Activated CD8-positive, alpha-beta memory T cell treated with anti-CD3 and anti-CD28 coated beads, Interleukin-2, amount 10 ng/mL, durations not matched to agents 7 days and 5 days (primary cell): Measurements from ENCODE around the gene RNF2. TPM values are rescaled to one million over a fixed set of nuclear protein-coding genes. Genes with fewer than 3 reads are reported as not detected.

Source experiments
- ATAC-seq: fragments of 150-1000 bp; cut with Tn5 transposase; one replicate; pipeline ENCODE4 v1.10.0; 2021; ENCODE audit warnings: moderate library complexity
- CTCF ChIA-PET: fragments of 350-600 bp; sonication (Branson Sonifier 250); formaldehyde crosslinking; loops from one replicate; lab custom pipeline; 2021; ENCODE audit warnings: antibody characterized with exemption; lab: Charles Lee
- DNase-seq: peaks from one replicate; pipeline ENCODE4 v3.0.0-alpha.2; 2020
- H3K27ac Mint-ChIP-seq: one replicate; pipeline ENCODE4 v1.8.0; 2021; ENCODE audit warnings: mild to moderate bottlenecking, mixed read lengths
- H3K27me3 Mint-ChIP-seq: one replicate; pipeline ENCODE4 v1.8.0; 2021; ENCODE audit warnings: mixed read lengths
- H3K36me3 Mint-ChIP-seq: one replicate; pipeline ENCODE4 v1.8.0; 2021; ENCODE audit warnings: mild to moderate bottlenecking, mixed read lengths
- H3K4me1 Mint-ChIP-seq: one replicate; pipeline ENCODE4 v1.8.0; 2021; ENCODE audit warnings: mixed read lengths
- H3K4me3 Mint-ChIP-seq: one replicate; pipeline ENCODE4 v1.8.0; 2021; ENCODE audit warnings: mild to moderate bottlenecking, moderate library complexity, mixed read lengths
- H3K9me3 Mint-ChIP-seq: one replicate; pipeline ENCODE4 v1.8.0; 2022; ENCODE audit warnings: low read depth, mixed read lengths
- total RNA-seq, 2 experiments: library from RNA; stranded (reverse); gene quantifications; one replicate each; pipeline ENCODE4 v1.2.3, GENCODE V29; 2021

The RNF2 gene
- total RNA-seq, 2 experiments from 2014 or later, result 16.1 to 24.9 TPM

GRCh38 chr1:185080422-185080821 lies 35.1 kb downstream of the RNF2 start:
- ATAC-seq, result no peak
- CTCF ChIA-PET, result interaction anchor here (0.6 kb wide), 1 partner anchor 18 kb away, joined by 3 read pairs; no protein-coding TSS in a partner anchor
- Mint-ChIP-seq H3K27ac (no peak overlapping the region), H3K4me1 (no peaks in the 10 kb centered on the region), H3K4me3 (no peak overlapping the region), H3K36me3 (peaks cover 18% of the 10 kb centered on the region), H3K27me3 (no peaks in the 10 kb centered on the region), H3K9me3 (peaks cover 8% of the 10 kb centered on the region)
- DNase-seq, result no peak

DNA sequence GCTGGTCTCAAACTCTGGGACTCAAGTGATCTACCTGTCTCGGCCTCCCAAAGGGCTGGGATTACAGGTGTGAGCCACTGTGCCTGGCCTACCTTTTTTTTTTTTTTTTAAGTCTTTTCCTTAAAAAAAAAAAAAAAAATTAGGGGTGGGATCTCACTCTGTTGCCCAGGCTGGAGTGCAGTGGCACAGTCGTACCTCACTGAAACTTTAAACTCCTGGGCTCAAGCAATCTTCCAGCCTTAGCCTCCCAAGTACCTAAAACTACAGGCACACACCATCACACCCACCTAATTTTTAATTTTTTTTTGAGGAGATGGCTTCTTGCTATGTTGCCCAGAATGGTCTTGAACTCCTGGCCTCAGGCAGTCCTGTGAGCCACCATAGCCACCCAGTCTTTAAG lies 38.5 kb downstream of the RNF2 start:
- H3K27ac Mint-ChIP-seq, result no peak overlapping the region
- CTCF ChIA-PET, result no interaction called here
- peaks cover 5% of the 10 kb centered on the region for H3K9me3 Mint-ChIP-seq
- no peak overlapping the region for H3K4me3 Mint-ChIP-seq
- no peaks in the 10 kb centered on the region for H3K27me3 Mint-ChIP-seq
- H3K36me3 Mint-ChIP-seq, result peaks cover 24% of the 10 kb centered on the region
- ATAC-seq, result no peak
- H3K4me1 Mint-ChIP-seq, result no peaks in the 10 kb centered on the region
- no peak for DNase-seq

GRCh38 chr1:185087101-185087500 lies 41.7 kb downstream of the RNF2 start:
- no peak overlapping the region for H3K4me3 Mint-ChIP-seq
- no peaks in the 10 kb centered on the region for H3K9me3 Mint-ChIP-seq
- H3K27ac Mint-ChIP-seq, result no peak overlapping the region
- ATAC-seq (no peak), DNase-seq (no peak)
- peaks cover 29% of the 10 kb centered on the region for H3K36me3 Mint-ChIP-seq
- no peaks in the 10 kb centered on the region for H3K4me1 Mint-ChIP-seq
- H3K27me3 Mint-ChIP-seq, result no peaks in the 10 kb centered on the region
- CTCF ChIA-PET, result no interaction called here

GRCh38 chr1:185087746-185088145 lies 42.4 kb downstream of the RNF2 start:
- H3K36me3 Mint-ChIP-seq, result peaks cover 28% of the 10 kb centered on the region
- H3K9me3 Mint-ChIP-seq, result no peaks in the 10 kb centered on the region
- no peaks in the 10 kb centered on the region for H3K27me3 Mint-ChIP-seq
- no peak overlapping the region for H3K4me3 Mint-ChIP-seq
- no peak for ATAC-seq
- DNase-seq, result no peak
- no peaks in the 10 kb centered on the region for H3K4me1 Mint-ChIP-seq
- no peak overlapping the region for H3K27ac Mint-ChIP-seq
- CTCF ChIA-PET, result no interaction called here

DNA sequence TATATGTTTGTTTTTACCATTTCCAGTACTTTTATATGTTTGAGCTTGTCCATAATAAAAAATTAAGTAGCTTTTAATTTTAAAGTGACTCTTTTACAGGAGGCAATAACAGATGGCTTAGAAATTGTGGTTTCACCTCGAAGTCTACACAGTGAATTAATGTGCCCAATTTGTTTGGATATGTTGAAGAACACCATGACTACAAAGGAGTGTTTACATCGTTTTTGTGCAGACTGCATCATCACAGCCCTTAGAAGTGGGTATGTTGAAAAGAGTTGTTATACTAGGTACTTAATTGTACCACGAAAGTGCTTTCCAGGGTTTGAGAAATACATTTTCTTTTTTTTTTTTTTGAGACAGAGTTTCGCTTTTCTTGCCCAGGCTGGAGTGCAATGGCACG lies 46.1 kb downstream of the RNF2 start:
- ATAC-seq (no peak), DNase-seq (no peak)
- Mint-ChIP-seq H3K27ac (no peak overlapping the region), H3K4me3 (no peak overlapping the region), H3K9me3 (no peaks in the 10 kb centered on the region), H3K27me3 (no peaks in the 10 kb centered on the region), H3K4me1 (no peaks in the 10 kb centered on the region), H3K36me3 (peaks cover 36% of the 10 kb centered on the region)
- CTCF ChIA-PET, result interaction anchor here (0.6 to 1.1 kb wide), 3 partner anchors 10 to 79 kb away, joined by 3 to 4 read pairs (median 3); no protein-coding TSS in a partner anchor

- ATAC-seq (no peak), DNase-seq (no peak)
- H3K4me3 Mint-ChIP-seq, result no peak overlapping the region
- no peak overlapping the region for H3K27ac Mint-ChIP-seq
- no peaks in the 10 kb centered on the region for H3K4me1 Mint-ChIP-seq
- peaks cover 30% of the 10 kb centered on the region for H3K36me3 Mint-ChIP-seq
- no peaks in the 10 kb centered on the region for H3K27me3 Mint-ChIP-seq
- no peaks in the 10 kb centered on the region for H3K9me3 Mint-ChIP-seq
- CTCF ChIA-PET, result no interaction called here
Measured at GRCh38 chr1:185094761-185095160, 49.4 kb downstream of the RNF2 start.

GRCh38 chr1:185096531-185096930 lies 51.2 kb downstream of the RNF2 start:
- H3K4me1 Mint-ChIP-seq, result no peaks in the 10 kb centered on the region
- DNase-seq (no peak), ATAC-seq (no peak)
- H3K27me3 Mint-ChIP-seq, result no peaks in the 10 kb centered on the region
- H3K36me3 Mint-ChIP-seq, result peaks cover 40% of the 10 kb centered on the region
- no peak overlapping the region for H3K4me3 Mint-ChIP-seq
- no peak overlapping the region for H3K27ac Mint-ChIP-seq
- CTCF ChIA-PET, result no interaction called here
- no peaks in the 10 kb centered on the region for H3K9me3 Mint-ChIP-seq

DNA sequence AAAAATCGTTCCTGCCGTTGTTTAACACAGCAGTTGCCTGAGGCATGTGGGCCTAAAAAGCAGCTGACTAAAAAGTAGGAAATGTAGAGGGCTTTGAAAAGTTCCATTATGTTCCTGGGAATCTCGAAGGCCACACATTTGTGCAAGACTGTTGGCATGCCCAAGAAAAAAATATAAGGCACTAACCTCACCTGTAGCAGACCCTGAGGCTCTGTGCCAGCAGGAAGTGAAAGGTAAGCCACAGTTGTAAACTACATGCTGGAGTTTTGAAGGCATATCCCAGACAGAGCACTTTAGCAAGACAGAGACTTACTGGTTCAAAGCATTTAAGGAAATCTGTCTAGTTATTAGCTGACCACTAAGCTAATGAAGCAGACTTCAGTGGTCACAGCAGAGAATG lies 58.7 kb downstream of the RNF2 start:
- H3K4me3 Mint-ChIP-seq, result no peak overlapping the region
- ATAC-seq (no peak), DNase-seq (no peak)
- no peak overlapping the region for H3K27ac Mint-ChIP-seq
- peaks cover 47% of the 10 kb centered on the region for H3K36me3 Mint-ChIP-seq
- no peaks in the 10 kb centered on the region for H3K27me3 Mint-ChIP-seq
- CTCF ChIA-PET, result no interaction called here
- H3K9me3 Mint-ChIP-seq, result peaks cover 6% of the 10 kb centered on the region
- no peaks in the 10 kb centered on the region for H3K4me1 Mint-ChIP-seq

- Mint-ChIP-seq H3K4me1 (no peaks in the 10 kb centered on the region), H3K36me3 (peaks cover 42% of the 10 kb centered on the region), H3K9me3 (peaks cover 8% of the 10 kb centered on the region), H3K27ac (no peak overlapping the region), H3K4me3 (no peak overlapping the region), H3K27me3 (no peaks in the 10 kb centered on the region)
- DNase-seq (no peak), ATAC-seq (no peak)
- CTCF ChIA-PET, result no interaction called here
Measured at GRCh38 chr1:185105121-185105520, 59.8 kb downstream of the RNF2 start.

- no peak overlapping the region for H3K4me3 Mint-ChIP-seq
- no peak overlapping the region for H3K27ac Mint-ChIP-seq
- no peaks in the 10 kb centered on the region for H3K27me3 Mint-ChIP-seq
- H3K9me3 Mint-ChIP-seq, result peaks cover 7% of the 10 kb centered on the region
- DNase-seq, result no peak
- no peaks in the 10 kb centered on the region for H3K4me1 Mint-ChIP-seq
- H3K36me3 Mint-ChIP-seq, result peaks cover 21% of the 10 kb centered on the region
- CTCF ChIA-PET, result interaction anchor here (1.0 kb wide), 1 partner anchor 62 kb away, joined by 3 read pairs; no protein-coding TSS in a partner anchor
- ATAC-seq, result no peak
Measured at GRCh38 chr1:185108321-185108720, 63.0 kb downstream of the RNF2 start.

DNA sequence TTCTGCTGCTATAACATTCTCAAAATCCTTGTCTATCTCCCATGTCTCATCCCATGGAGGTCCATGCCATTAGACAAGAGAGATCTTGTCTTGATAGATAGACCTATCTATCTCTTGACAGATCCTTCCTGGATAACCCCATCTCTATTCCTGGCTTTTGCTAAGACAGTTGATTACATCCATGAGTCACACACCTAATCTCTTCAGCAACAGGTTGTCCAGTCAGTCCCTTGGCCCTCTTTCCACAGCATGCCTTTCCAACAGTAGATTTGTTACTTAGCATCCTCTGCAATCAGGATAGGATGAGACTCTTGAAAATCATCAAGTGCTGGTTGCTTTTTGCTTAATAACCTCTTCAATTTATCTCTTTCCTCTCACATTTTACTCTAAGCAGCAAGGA lies 64.8 kb downstream of the RNF2 start:
- Mint-ChIP-seq H3K4me3 (no peak overlapping the region), H3K9me3 (peaks cover 6% of the 10 kb centered on the region), H3K27ac (no peak overlapping the region), H3K4me1 (no peaks in the 10 kb centered on the region), H3K36me3 (peaks cover 9% of the 10 kb centered on the region), H3K27me3 (no peaks in the 10 kb centered on the region)
- DNase-seq (no peak), ATAC-seq (no peak)
- CTCF ChIA-PET, result interaction anchor here (1.2 kb wide), 1 partner anchor 19 kb away, joined by 3 read pairs; no protein-coding TSS in a partner anchor

DNA sequence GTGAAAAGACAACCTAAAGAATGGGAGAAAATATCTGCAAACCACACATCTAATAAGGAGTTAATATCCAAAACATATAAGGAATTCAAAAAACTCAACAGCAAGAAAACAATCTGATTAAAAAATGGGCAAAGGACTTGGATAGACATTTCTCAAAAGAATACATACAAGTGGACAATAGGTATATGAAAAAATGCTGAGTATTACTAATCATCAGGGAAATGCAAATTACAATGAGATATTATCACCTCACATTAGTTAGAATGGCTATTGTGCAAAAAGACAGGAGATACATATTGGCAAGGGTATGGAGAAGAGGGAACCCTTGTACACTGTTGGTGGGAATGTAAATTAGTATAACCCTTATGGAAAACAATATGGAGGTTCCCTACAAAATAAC lies 66.5 kb downstream of the RNF2 start:
- Mint-ChIP-seq H3K27me3 (no peaks in the 10 kb centered on the region), H3K27ac (no peak overlapping the region), H3K4me3 (no peak overlapping the region), H3K4me1 (no peaks in the 10 kb centered on the region), H3K9me3 (peaks cover 6% of the 10 kb centered on the region), H3K36me3 (peaks cover 8% of the 10 kb centered on the region)
- no peak for ATAC-seq
- no peak for DNase-seq
- CTCF ChIA-PET, result no interaction called here

GRCh38 chr1:185112356-185112755 lies 67.0 kb downstream of the RNF2 start:
- Mint-ChIP-seq H3K4me1 (no peaks in the 10 kb centered on the region), H3K27me3 (no peaks in the 10 kb centered on the region), H3K4me3 (no peak overlapping the region), H3K36me3 (peaks cover 12% of the 10 kb centered on the region), H3K27ac (no peak overlapping the region), H3K9me3 (peaks cover 6% of the 10 kb centered on the region)
- DNase-seq (no peak), ATAC-seq (no peak)
- CTCF ChIA-PET, result no interaction called here

DNA sequence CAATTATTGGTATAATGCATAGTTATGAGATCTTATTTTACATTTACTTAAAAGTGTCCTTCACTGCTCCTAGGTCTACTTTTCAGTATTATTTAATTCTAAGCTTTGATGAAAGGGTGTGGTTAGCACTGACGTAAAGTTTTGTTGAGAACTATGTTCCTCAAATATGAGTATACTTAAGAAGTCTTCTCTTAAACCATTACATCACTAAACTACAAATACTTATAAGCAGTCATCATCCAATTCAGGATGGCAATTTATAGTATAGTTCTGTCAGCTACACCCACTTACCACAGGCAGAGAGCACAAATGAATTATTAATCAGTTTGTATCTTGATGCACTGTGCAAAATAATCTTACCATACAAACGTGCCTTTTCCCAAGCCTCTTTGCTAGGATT lies 84.3 kb downstream of the RNF2 start:
- H3K27ac Mint-ChIP-seq, result no peak overlapping the region
- CTCF ChIA-PET, result no interaction called here
- DNase-seq (no peak), ATAC-seq (no peak)
- H3K36me3 Mint-ChIP-seq, result peaks cover 41% of the 10 kb centered on the region
- H3K9me3 Mint-ChIP-seq, result no peaks in the 10 kb centered on the region
- H3K27me3 Mint-ChIP-seq, result no peaks in the 10 kb centered on the region
- no peak overlapping the region for H3K4me3 Mint-ChIP-seq
- H3K4me1 Mint-ChIP-seq, result no peaks in the 10 kb centered on the region

GRCh38 chr1:185132534-185132933 lies 87.2 kb downstream of the RNF2 start:
- Mint-ChIP-seq H3K4me1 (no peaks in the 10 kb centered on the region), H3K27ac (no peak overlapping the region), H3K9me3 (no peaks in the 10 kb centered on the region), H3K27me3 (no peaks in the 10 kb centered on the region), H3K36me3 (peaks cover 36% of the 10 kb centered on the region), H3K4me3 (no peak overlapping the region)
- no peak for DNase-seq
- CTCF ChIA-PET, result interaction anchor here (1.3 kb wide), 1 partner anchor 8 kb away, joined by 3 read pairs; no protein-coding TSS in a partner anchor
- no peak for ATAC-seq
